Activated effector memory CD4-positive, alpha-beta T cell treated with Interleukin-2 at 50 U/mL for 16 hours (primary cell): ENCODE data around the gene GOLGA1.

Experiments
- DNase-seq: peaks from one replicate; pipeline ENCODE4 v3.0.0-alpha.2; 2020

Gene GOLGA1

GRCh38 chr9:124831642-124832364 lies 109.1 kb downstream of the GOLGA1 start:
- no peak for DNase-seq

DNA sequence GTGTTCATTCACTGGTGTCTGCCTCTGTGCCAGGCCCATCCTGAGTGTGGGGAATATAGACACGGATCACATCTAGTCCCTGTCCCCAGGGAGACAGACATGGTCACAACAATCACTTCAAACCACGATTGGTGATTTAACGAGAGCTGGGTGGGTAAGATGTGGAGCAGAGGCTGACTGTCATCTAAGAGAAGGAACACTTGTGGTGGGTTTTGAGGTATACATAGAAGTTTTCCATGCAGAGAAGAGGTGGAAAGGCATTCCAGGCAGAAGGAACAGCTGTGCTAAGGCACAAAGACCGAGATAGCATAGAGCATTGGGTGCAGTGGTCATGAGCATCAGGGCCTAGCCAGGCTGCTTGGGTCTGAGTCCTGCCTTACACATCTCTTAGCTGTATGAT lies 110.3 kb downstream of the GOLGA1 start:
- no peak for DNase-seq

GRCh38 chr9:124829334-124829669 lies 111.6 kb downstream of the GOLGA1 start:
- DNase-seq: no peak

GRCh38 chr9:124828489-124829333 lies 112.2 kb downstream of the GOLGA1 start:
- DNase-seq: no peak
